Left lobe of liver (tissue), 2 donors: Measurements from ENCODE around the gene SLC6A16. TPM values are rescaled to one million over a fixed set of nuclear protein-coding genes. Genes with fewer than 3 reads are reported as not detected.

Experiments
- ATAC-seq: fragments of 200-7000 bp; cut with Tn5 transposase; one replicate; pipeline ENCODE4 v1.9.1; 2020; ENCODE audit warnings: mild to moderate bottlenecking, moderate library complexity
- DNase-seq: peaks from one replicate; pipeline ENCODE4 v3.0.0-alpha.2; 2020; ENCODE audit warnings: low spot score
- total RNA-seq: library from RNA; stranded (reverse); gene quantifications from one replicate; pipeline ENCODE4 v1.2.1, GENCODE V29; 2021
- donor health status: DM: no; HTN: no; CAD: no; lungs with moderate emphysema.
- donor health status: DM: no; HTN: yes; CAD: no.

The SLC6A16 gene
- total RNA-seq, 1 donor from 2014 or later, result 2.4 TPM

GRCh38 chr19:49347191-49347590 is 22.2 kb upstream of the SLC6A16 start:
- DNase-seq (no peak), ATAC-seq (no peak)

GRCh38 chr19:49344505-49345423 is 19.8 kb upstream of the SLC6A16 start:
- no peak for DNase-seq
- ATAC-seq, result no peak

GRCh38 chr19:49343123-49343522 is 18.1 kb upstream of the SLC6A16 start:
- DNase-seq (no peak), ATAC-seq (no peak)

- DNase-seq, result no peak
- ATAC-seq, result no peak
Observed at GRCh38 chr19:49342291-49342721, 17.3 kb upstream of the SLC6A16 start.

- ATAC-seq, result no peak
- DNase-seq, result no peak
Observed at GRCh38 chr19:49340865-49341718, 16.1 kb upstream of the SLC6A16 start.

- DNase-seq, result peak; percentile 85
- ATAC-seq, result peak; percentile 69
Observed at GRCh38 chr19:49340069-49340864, 15.3 kb upstream of the SLC6A16 start.

- peak; percentile 91 for DNase-seq
- peak; percentile 86 for ATAC-seq
Observed at GRCh38 chr19:49339301-49340068, 14.5 kb upstream of the SLC6A16 start.

- ATAC-seq (peak; percentile 74), DNase-seq (peak; percentile 89)
Observed at GRCh38 chr19:49338691-49339300, 13.8 kb upstream of the SLC6A16 start.

- ATAC-seq (no peak), DNase-seq (peak; percentile 49)
Observed at GRCh38 chr19:49338023-49338677, 13.2 kb upstream of the SLC6A16 start.

GRCh38 chr19:49337267-49338022 is 12.5 kb upstream of the SLC6A16 start:
- DNase-seq, result peak; percentile 15

GRCh38 chr19:49336482-49337266 is 11.7 kb upstream of the SLC6A16 start:
- DNase-seq (peak; percentile 44), ATAC-seq (no peak)

More at GRCh38 chr19:49337267-49338022, 12.5 kb upstream of the SLC6A16 start:
- ATAC-seq, result no peak

GRCh38 chr19:49335784-49336481 is 10.9 kb upstream of the SLC6A16 start:
- ATAC-seq (no peak), DNase-seq (peak; percentile 42)

- ATAC-seq, result no peak
Observed at GRCh38 chr19:49335071-49335783, 10.2 kb upstream of the SLC6A16 start, which contains the start of gene CD37. Gene CD37, plus strand, starts transcription at chr19:49335406. Its CDS starts 135 bp downstream, at chr19:49335541.

GRCh38 chr19:49333811-49334288 is 8.9 kb upstream of the SLC6A16 start:
- DNase-seq, result peak; percentile 50
- ATAC-seq, result no peak

More at GRCh38 chr19:49335071-49335783, 10.2 kb upstream of the SLC6A16 start, which contains the start of gene CD37:
- peak; percentile 45 for DNase-seq

GRCh38 chr19:49333418-49333805 is 8.4 kb upstream of the SLC6A16 start:
- DNase-seq (no peak), ATAC-seq (no peak)
